Measurements from ENCODE around the gene CCR1. TPM values are rescaled to one million over a fixed set of nuclear protein-coding genes. Genes with fewer than 3 reads are reported as not detected.

The CCR1 gene
- polyA plus RNA-seq, 1 donor from 2014 or later: not detected

GRCh38 chr3:46203681-46204080 is 4.4 kb downstream of the CCR1 start:
- Histone ChIP-seq H2AFZ (ENCODE audit: low read depth, low read length) (no peak overlapping the region), H3K36me3 (ENCODE audit: insufficient read depth, low read length) (no peaks in the 10 kb centered on the region), H3F3A (ENCODE audit: insufficient read depth, low read length, poor library complexity, severe bottlenecking) (no peaks in the 10 kb centered on the region), H3K9me3 (ENCODE audit: low read length) (no peaks in the 10 kb centered on the region), H3K27me3 (ENCODE audit: insufficient read depth, low read depth, low read length) (no peaks in the 10 kb centered on the region), H3K4me2 (ENCODE audit: low read length) (no peak overlapping the region), H3K9me2 (ENCODE audit: insufficient read depth, low read length) (no peaks in the 10 kb centered on the region), H3K79me2 (replicated peaks; ENCODE audit: insufficient read depth, low read length) (no peaks in the 10 kb centered on the region), H3K9ac (ENCODE audit: low read length) (no peak overlapping the region), H3K4me3 (ENCODE audit: low read length) (no peak overlapping the region), H4K20me1 (ENCODE audit: insufficient read depth) (no peaks in the 10 kb centered on the region), H3K27ac (ENCODE audit: low read length) (no peak overlapping the region)
- TF ChIP-seq CTCF (IDR thresholded peaks at IDR 0.05; ENCODE audit: poor library complexity, severe bottlenecking) (no peak), EP300 (conservative IDR thresholded peaks at IDR 0.05; ENCODE audit: poor library complexity, severe bottlenecking) (no peak), REST (IDR thresholded peaks at IDR 0.05; ENCODE audit: borderline replicate concordance) (no peak), TAF1 (IDR thresholded peaks at IDR 0.05; ENCODE audit: low read depth) (no peak), SMC3 (conservative IDR thresholded peaks at IDR 0.05; ENCODE audit: poor library complexity) (no peak), RAD21 (conservative IDR thresholded peaks at IDR 0.05) (no peak), EZH2 (IDR thresholded peaks at IDR 0.05; ENCODE audit: borderline replicate concordance, insufficient read depth, low read length, poor library complexity, severe bottlenecking) (no peak), POLR2AphosphoS5 (IDR thresholded peaks at IDR 0.05) (no peak), MXI1 (conservative IDR thresholded peaks at IDR 0.05; ENCODE audit: poor library complexity, severe bottlenecking) (no peak)

GRCh38 chr3:46202535-46202934 is 5.6 kb downstream of the CCR1 start:
- TF ChIP-seq TAF1 (IDR thresholded peaks at IDR 0.05; ENCODE audit: low read depth) (no peak), REST (IDR thresholded peaks at IDR 0.05; ENCODE audit: borderline replicate concordance) (no peak), RAD21 (conservative IDR thresholded peaks at IDR 0.05) (no peak), EZH2 (IDR thresholded peaks at IDR 0.05; ENCODE audit: borderline replicate concordance, insufficient read depth, low read length, poor library complexity, severe bottlenecking) (no peak), SMC3 (conservative IDR thresholded peaks at IDR 0.05; ENCODE audit: poor library complexity) (no peak), MXI1 (conservative IDR thresholded peaks at IDR 0.05; ENCODE audit: poor library complexity, severe bottlenecking) (no peak), CTCF (IDR thresholded peaks at IDR 0.05; ENCODE audit: poor library complexity, severe bottlenecking) (no peak)
- no peak overlapping the region for H3K4me3 ChIP-seq (ENCODE audit: low read length)

More at GRCh38 chr3:46202535-46202934, 5.6 kb downstream of the CCR1 start:
- Histone ChIP-seq H4K20me1 (ENCODE audit: insufficient read depth) (no peaks in the 10 kb centered on the region), H3K4me2 (ENCODE audit: low read length) (no peak overlapping the region), H3K9me2 (ENCODE audit: insufficient read depth, low read length) (no peaks in the 10 kb centered on the region), H3F3A (ENCODE audit: insufficient read depth, low read length, poor library complexity, severe bottlenecking) (no peaks in the 10 kb centered on the region), H2AFZ (ENCODE audit: low read depth, low read length) (no peak overlapping the region), H3K9me3 (ENCODE audit: low read length) (no peaks in the 10 kb centered on the region), H3K27me3 (ENCODE audit: insufficient read depth, low read depth, low read length) (no peaks in the 10 kb centered on the region), H3K36me3 (ENCODE audit: insufficient read depth, low read length) (no peaks in the 10 kb centered on the region), H3K9ac (ENCODE audit: low read length) (no peak overlapping the region), H3K79me2 (replicated peaks; ENCODE audit: insufficient read depth, low read length) (no peaks in the 10 kb centered on the region), H3K27ac (ENCODE audit: low read length) (no peak overlapping the region)
